GM12875 (cell line): Measurements from ENCODE around the gene SEMA4D.

Experiments used
- H3K4me3 ChIP-seq: one replicate; pipeline ENCODE4 v1.5.1; 2011; ENCODE audit warnings: low read depth, low read length, control low read depth
- TF ChIP-seq, protein P1 (sequence below): IDR thresholded peaks from 2 replicates; pipeline ENCODE4 v1.5.1; 2011; ENCODE audit warnings: low read depth, mild to moderate bottlenecking, control low read depth, inconsistent platforms, low read length, moderate library complexity, borderline replicate concordance; ENCODE audit not compliant: insufficient read depth

SEMA4D gene

DNA sequence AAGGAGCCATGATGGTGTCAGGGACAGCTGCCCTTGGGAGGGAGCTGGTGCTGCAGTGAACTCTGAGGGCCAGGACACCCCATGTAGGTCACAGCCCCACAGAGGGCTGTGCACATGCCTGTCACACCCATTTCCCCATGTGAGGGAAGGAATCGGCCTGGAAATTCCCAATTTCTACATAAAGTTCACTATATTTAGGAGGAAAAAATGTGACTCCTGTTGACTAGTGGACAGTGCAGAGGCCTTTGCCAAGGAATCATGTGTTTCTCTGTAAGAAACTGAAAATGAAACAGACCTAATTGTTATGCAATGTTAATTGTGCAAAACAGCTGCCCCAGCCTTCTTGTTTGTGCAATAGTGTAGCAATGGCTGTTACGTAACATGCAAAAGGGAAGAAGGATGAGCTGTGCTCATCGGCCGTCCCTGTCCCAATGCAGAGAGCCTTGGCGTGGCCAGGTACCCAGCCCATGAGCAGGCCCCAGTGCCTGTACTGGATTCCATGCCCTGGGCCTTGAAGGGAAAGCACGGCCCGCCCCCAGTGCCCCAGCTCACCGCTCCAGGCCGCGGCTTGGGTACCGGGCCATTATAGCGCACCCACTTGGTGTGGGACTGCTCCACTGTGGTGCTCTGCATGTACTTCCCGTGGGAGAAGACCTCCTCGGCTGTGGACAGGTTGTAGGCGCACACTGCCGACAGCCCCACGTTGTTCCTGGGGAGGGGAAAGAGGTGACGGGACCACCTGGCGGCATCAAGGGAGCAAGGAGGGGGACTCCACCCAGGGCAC is 109.6 kb downstream of the SEMA4D start:
- TF ChIP-seq, protein P1, sequence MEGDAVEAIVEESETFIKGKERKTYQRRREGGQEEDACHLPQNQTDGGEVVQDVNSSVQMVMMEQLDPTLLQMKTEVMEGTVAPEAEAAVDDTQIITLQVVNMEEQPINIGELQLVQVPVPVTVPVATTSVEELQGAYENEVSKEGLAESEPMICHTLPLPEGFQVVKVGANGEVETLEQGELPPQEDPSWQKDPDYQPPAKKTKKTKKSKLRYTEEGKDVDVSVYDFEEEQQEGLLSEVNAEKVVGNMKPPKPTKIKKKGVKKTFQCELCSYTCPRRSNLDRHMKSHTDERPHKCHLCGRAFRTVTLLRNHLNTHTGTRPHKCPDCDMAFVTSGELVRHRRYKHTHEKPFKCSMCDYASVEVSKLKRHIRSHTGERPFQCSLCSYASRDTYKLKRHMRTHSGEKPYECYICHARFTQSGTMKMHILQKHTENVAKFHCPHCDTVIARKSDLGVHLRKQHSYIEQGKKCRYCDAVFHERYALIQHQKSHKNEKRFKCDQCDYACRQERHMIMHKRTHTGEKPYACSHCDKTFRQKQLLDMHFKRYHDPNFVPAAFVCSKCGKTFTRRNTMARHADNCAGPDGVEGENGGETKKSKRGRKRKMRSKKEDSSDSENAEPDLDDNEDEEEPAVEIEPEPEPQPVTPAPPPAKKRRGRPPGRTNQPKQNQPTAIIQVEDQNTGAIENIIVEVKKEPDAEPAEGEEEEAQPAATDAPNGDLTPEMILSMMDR: no peak
- no peak overlapping the region for H3K4me3 ChIP-seq

DNA sequence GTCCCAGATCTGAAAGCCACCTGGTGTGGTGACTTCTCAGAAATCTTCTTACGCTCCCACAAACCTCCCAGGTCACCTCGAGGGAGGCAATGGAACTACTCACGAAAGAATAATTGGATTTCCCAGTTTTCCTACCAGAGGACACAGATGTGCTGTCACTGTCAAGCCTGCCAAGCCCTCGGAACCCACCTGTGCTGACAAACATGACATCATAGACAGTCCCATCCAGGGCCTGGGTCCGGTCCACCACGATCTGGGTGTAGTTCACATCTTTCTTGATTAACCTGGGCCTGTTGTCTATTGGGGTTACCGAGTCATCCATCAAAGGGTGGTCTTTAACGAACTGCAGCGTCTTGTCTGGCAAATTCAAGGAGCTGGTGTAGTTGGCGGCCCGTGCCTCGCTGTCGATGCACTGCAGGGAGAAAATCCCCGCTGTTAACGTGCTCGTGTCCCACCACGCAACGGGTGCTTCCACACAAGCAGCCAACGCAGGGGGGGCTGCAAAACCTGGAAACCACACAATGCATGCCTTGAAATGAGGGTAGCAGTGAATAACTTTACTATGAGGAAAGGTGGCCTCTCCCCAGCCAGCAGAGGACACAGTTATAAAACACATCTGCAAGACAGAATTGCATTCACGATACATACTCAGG is 110.6 kb downstream of the SEMA4D start:
- TF ChIP-seq, protein P1: no peak
- H3K4me3 ChIP-seq: no peak overlapping the region

DNA sequence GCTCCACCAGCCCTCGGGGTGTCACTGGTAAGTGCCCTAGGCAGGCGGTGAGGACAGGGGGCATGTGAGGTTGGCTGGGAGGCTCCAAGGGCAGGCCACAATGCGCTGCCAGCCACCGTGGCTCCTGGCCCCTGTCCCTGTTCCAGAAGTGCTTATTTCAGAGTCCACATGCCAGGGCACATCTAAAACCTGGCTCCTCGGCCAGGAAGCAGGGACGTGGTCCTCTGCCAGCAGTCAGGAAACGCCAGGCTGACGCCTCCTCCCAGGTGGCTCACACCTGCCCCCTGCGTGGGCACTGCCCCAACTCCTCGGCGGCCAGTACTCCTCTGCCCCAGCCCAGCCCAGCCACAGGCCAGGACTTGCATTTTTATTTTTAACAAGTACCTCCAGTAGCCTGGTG is 111.1 kb downstream of the SEMA4D start:
- TF ChIP-seq, protein P1: no peak
- no peak overlapping the region for H3K4me3 ChIP-seq

DNA sequence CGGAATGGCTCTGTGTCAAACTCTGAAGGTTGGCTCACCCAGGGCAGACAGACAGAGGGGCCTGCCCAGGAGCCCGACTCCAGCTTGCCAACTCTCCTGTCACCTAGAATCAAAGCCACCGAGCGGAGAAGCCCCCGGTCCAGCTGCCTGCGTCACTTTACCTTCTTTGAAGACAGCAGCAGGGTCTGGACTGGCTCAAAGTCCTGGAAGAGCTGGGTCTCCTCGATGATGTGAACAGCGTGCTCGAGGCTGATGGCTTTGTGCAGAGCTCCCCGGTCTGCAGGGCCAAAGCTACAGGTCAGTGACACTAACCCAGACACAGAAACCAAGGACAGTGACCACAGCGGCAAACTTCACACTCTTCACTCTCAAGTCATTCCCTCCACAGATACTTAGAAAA is 111.7 kb downstream of the SEMA4D start:
- H3K4me3 ChIP-seq: no peak overlapping the region
- TF ChIP-seq, protein P1: no peak

DNA sequence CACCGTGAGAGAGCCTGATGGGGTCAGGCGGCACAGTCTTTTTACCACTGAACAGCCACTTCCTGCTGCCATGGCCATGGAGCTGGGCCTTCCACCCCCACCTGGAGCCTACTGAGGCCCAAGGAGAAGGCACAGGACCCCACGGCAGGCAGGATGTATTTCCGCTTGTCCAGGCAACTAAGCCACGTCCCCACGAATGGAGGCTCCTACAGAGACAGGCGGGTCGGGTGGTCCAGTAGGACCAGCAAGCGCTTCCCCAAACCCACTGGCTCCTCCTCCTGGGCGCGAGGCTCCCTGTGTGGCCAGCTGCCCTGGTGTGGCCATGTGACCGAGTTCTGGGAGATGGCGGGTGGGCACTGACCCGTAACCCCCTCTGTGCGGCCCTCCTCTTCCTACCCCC is 113.1 kb downstream of the SEMA4D start:
- H3K4me3 ChIP-seq: no peak overlapping the region
- TF ChIP-seq, protein P1: no peak

DNA sequence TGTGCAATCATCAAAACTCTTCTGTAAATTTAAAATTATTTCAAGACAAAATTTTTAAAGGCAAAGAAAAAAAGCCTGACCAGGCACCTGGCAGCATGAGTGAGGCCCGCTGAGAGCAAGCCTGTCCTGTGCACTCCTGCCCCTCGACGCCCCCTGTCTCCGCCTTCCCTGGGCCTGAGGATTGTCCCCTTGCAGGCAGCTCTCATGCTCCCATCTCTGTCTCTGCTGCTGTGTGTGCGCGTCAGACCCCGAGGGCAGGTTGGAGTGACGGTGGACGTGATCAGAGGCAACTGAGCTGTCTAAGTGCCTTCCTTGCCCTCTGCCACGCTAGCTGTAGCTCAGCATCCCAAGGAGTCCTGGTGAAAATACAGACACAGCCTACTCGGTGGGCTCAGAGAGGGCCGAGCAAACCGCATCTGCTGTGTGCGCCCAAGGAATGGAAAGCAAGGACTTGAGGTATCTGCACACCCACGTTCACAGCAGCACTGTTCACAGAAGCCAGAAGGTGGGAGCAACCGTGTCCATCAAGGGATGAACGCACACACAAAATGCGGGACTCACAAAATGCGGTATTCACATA is 114.1 kb downstream of the SEMA4D start:
- no peak overlapping the region for H3K4me3 ChIP-seq
- TF ChIP-seq, protein P1: no peak
